ENCODE data around the gene NUP160.
A peak's percentile ranks its signal among the peaks of the same experiment; 100 is the strongest.
"Not testable (repeated sequence)": the region's sequence is repeated elsewhere in the genome, so short reads cannot be mapped to it uniquely, and the experiment has no call there.

Gene NUP160

DNA sequence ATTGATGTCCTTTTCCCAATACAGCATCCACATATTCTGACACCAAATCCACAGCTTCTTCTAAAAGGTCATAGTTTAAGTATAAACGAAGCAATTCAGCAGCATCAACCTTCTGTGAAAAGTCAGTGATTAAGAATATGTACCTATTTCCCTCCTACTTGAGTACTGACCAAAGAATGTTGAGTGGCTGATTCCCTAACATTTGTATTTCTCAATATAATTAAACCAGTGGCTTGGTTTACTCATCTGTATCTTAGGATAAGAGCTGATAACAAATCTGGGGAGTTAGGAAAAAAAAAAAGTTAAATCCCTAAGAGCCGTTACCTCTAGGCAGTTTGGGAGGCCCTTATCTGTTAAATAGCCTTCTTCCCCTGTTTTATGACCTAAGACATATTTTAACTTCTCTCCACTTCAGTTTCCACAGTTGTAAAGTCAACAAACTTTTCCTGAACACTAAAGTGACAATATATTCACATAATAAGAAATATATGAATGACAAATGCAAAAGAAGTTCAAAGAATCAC lies 65.0 kb downstream of the NUP160 start:
- no peak for DNase-seq (ENCODE audit: extremely low read depth, low read depth)
- TF ChIP-seq CTCF (IDR thresholded peaks at IDR 0.05; ENCODE audit: low read depth, low read length), result no peak

GRCh38 chr11:47778878-47779483 lies 69.2 kb downstream of the NUP160 start:
- no peak for DNase-seq (ENCODE audit: extremely low read depth, low read depth)
- TF ChIP-seq CTCF (IDR thresholded peaks at IDR 0.05; ENCODE audit: low read depth, low read length), result no peak

DNA sequence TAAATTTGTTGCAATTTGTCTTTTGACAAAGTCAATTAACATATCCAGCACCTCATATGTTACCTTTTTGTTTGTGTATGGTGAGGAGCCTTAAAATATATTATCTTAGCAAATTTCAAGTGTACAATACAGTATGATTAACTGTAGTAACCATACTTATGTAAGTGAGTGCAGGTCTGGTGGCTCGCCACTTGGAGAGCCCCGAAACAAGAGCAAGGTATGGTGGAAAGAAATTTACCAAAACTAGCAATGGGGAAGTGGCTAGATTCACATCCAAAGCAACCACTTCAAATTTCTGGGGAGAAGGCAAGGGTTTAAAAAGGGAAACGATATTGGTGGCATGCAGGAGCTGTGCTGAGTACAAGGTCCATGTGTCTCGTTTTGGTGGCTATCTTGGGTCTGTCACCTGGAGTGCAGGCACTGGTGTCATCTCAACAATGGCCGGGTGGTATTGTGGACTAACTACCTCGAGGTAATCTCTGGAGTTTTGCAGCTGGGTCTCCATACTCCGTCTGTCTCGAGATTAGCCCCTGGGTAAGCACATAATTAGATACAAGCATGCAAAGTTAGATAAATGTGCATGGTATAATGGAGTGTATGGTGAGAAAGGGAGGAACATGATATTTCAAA lies 72.8 kb downstream of the NUP160 start:
- TF ChIP-seq CTCF (IDR thresholded peaks at IDR 0.05; ENCODE audit: low read depth, low read length), result no peak
- no peak for DNase-seq (ENCODE audit: extremely low read depth, low read depth)

DNA sequence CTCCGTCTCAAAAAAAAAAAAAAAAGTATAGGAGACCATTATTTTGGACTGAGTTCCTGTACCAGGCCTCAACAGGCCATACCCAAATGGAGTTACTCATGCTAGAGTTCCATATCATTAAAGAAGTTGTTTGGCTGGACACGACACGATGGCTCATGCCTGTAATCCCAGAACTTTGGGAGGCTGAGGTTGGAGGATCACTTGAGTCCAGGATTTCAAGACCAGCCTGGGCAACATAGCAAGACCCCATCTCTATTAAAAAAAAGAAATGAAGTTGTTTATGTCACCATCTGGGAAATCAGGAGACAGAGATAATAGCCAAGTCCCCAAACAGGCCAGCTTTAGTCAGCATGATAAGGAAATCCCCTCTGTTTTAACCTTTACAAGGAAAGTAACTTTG lies 74.3 kb downstream of the NUP160 start:
- TF ChIP-seq CTCF (IDR thresholded peaks at IDR 0.05; ENCODE audit: low read depth, low read length), result no peak
- no peak for DNase-seq (ENCODE audit: extremely low read depth, low read depth)

GRCh38 chr11:47769556-47769955 lies 78.6 kb downstream of the NUP160 start:
- DNase-seq (ENCODE audit: extremely low read depth, low read depth), result not testable (repeated sequence)

GRCh38 chr11:47768101-47768612 lies 80.0 kb downstream of the NUP160 start:
- peak; percentile 47 for DNase-seq (ENCODE audit: extremely low read depth, low read depth)
- no peak; the same call in 1 of the 2 replicates for TF ChIP-seq CTCF (IDR thresholded peaks at IDR 0.05; ENCODE audit: low read depth, low read length)

- no peak for DNase-seq (ENCODE audit: extremely low read depth, low read depth)
- no peak for TF ChIP-seq CTCF (IDR thresholded peaks at IDR 0.05; ENCODE audit: low read depth, low read length)
These were observed 81.5 kb downstream of the NUP160 start for GRCh38 chr11:47766509-47767227.

Measured in AG09319 (cell line).